HTR-8/SVneo (cell line): ENCODE measurements around the gene ZFYVE21.

Experiments
- DNase-seq: peaks from one replicate; pipeline ENCODE4 v3.0.0; 2011; ENCODE audit warnings: low spot score, mixed read lengths; ENCODE audit not compliant: insufficient read length
- FAIRE-seq: peaks from 2 replicates; lab custom pipeline; 2011; peaks lifted over from hg19 to GRCh38; lab: Jason Lieb, UNC

The ZFYVE21 gene

DNA sequence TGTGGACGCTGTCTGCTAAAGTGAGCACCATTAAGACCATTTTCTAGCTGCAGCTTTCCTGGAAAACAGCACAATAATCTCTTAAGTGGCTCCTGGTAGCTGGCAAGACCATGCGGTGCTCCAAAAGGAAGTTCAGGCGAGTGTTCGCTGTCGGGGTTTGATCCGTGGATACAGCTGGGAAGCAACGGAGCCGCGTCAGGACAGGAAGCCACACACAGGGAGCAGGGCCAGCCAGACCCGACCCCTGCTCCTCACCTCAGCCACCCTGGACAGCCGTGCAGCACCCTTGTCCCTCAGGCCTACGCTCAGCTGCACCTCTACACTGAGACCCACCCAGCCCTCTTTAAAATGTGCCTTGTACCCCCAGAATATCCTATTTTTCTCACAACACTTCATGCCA lies 19.4 kb downstream of the ZFYVE21 start:
- no peak for DNase-seq
- FAIRE-seq: no peak

DNA sequence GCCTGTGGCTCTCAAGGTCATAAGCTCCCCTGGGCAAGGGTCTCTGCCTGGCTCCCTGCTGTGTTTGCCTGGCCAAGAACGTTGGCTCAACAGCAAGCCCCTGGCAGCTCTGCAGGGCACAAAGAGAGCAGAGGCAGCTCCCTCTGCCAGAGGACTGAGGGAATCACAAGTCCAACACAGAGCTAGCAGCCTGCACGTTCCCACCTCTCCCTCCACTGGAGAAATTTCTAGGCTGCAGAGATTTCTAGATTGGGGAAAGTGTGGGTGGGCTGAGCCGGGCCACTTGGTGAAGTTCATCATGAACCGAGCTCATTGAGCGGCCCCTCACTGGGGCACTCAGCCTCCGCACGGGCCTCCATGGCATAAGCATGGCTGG lies 19.8 kb downstream of the ZFYVE21 start:
- FAIRE-seq (no peak), DNase-seq (no peak)

DNA sequence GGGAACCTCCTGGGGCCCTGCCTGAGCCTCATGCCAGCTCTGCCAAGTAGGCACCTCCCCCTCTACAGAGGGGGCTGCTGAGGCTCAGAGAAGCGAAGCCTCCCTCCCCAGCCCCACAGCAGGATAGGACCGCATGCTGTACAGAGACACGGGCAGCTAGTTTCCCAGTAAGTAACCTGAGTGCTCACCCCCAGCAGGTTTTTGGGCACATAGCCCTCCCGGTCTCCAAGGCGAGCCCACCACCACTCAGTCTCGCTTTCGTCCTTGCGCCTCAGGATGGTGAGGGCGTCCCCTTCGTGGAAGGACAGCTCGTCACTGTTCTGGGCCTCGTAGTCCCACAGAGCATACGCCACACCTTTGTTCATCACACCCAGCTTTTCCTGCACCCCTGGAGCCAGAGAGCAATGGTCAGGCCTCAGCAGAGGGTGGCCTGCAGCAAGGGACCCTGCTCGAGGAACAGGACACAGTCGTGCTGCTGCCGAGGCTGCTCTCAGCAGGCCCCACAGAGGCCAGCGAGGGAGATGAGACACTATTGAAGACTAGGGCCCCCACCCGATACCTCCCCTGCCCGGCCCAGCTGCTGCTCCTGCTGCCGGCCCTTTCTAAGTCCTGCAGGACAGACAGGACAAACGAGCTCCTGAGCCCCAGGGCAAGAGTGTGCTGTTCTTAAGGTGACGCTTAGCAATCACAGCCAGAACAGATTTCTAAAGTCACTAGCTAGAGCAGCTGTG lies 20.4 kb downstream of the ZFYVE21 start:
- DNase-seq: no peak
- no peak for FAIRE-seq

DNA sequence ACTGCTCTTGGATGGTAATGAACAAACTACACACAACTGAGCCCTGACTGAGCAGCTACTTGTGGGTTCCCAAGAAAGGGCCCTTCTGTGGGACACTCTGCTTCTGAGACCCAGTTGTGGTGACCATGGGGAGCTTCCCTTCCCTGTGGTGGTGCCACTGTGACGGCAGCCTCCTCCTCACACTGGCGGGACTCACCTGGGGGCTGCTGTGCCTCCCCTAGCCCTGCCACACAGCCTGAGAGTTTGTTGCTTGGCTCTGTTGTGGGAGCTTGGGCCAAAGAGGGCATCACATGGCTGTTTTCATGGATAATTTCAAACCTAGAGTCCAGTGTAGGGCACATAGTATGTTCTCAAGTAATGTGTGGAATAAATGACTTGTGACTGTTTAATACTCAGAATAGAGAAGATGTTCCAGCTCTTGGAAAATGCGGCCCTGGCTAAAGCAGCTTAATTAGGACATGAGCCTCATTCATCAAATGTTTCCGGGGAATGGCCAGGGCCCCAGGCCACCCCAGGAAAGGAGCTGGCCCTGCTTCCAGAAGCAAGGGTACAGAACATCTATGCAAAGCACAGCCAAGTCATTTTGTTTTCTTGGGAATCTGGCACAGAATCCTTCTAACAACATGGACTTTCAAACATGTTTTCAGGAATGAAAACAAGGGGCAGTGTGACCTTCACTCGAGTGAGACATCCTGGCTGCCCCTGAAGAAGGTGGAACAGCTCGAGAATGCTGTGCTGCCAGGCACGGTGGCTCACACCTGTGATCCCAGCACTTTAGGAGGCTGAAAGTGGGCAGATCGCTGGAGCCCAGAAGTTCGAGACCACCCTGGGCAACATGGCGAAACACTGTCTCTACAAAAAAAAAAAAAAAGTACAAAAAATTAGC lies 21.2 kb downstream of the ZFYVE21 start:
- no peak for FAIRE-seq
- DNase-seq: no peak

DNA sequence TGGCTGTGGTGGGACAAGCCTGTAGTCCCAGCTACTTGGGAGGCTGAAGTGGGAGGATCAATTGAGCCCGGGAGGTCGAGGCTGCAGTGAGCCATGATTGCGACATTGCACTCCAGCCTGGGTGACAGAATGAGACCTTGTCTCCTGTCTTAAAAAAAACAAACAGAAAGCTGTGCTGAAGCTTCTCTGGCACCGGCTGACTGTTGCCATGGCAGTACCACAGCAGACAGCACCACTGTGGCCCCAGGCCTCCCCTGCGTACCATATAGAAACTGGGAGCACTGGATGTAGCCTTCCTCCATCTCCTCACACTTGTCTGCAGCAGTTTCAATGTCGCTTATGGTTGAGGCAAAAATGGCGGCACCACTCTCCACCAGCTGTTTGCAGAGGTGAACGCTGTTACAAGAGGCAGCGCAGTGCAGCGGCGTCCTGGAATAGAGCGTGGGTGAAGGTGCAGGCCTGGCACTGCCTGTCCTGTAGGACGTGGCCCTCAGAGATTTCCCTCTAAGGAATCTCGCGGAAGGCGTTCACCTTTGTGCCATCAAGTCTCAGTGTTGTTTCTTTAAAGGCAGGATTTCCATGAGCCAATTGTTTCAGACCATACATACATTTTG lies 21.9 kb downstream of the ZFYVE21 start:
- no peak for DNase-seq

DNA sequence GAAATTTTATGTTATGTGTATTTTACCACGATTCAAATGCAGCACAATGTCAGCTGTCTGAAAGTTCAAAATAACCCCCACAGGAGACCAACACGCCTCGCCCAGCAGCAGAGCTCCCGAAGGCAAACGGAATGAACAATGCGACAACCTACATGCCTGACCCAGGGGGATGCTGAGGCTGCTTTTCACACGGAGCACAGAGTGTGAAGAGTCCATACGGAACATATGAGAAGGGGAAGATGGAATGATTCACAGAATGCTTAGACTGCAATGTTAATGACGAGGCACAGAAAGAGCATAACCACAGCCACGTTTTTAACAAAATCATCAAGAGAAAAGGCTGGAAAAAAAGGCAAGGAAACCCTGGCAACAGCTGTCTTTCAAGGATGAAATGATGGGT lies 22.6 kb downstream of the ZFYVE21 start:
- no peak for DNase-seq
- no peak for FAIRE-seq

More for the DNA sequence above, 21.9 kb downstream of the ZFYVE21 start:
- no peak for FAIRE-seq

- DNase-seq: no peak
These were observed 23.3 kb downstream of the ZFYVE21 start for GRCh38 chr14:103738701-103739451.

GRCh38 chr14:103739466-103739792 lies 23.8 kb downstream of the ZFYVE21 start:
- no peak for FAIRE-seq

More at GRCh38 chr14:103738701-103739451, 23.3 kb downstream of the ZFYVE21 start:
- no peak for FAIRE-seq

GRCh38 chr14:103739793-103740501 lies 24.3 kb downstream of the ZFYVE21 start:
- FAIRE-seq: no peak
- no peak for DNase-seq

More at GRCh38 chr14:103739466-103739792, 23.8 kb downstream of the ZFYVE21 start:
- DNase-seq: no peak

GRCh38 chr14:103740991-103741689 lies 25.5 kb downstream of the ZFYVE21 start:
- DNase-seq: no peak
- FAIRE-seq: no peak

GRCh38 chr14:103741876-103742275 lies 26.3 kb downstream of the ZFYVE21 start:
- DNase-seq (no peak), FAIRE-seq (no peak)

DNA sequence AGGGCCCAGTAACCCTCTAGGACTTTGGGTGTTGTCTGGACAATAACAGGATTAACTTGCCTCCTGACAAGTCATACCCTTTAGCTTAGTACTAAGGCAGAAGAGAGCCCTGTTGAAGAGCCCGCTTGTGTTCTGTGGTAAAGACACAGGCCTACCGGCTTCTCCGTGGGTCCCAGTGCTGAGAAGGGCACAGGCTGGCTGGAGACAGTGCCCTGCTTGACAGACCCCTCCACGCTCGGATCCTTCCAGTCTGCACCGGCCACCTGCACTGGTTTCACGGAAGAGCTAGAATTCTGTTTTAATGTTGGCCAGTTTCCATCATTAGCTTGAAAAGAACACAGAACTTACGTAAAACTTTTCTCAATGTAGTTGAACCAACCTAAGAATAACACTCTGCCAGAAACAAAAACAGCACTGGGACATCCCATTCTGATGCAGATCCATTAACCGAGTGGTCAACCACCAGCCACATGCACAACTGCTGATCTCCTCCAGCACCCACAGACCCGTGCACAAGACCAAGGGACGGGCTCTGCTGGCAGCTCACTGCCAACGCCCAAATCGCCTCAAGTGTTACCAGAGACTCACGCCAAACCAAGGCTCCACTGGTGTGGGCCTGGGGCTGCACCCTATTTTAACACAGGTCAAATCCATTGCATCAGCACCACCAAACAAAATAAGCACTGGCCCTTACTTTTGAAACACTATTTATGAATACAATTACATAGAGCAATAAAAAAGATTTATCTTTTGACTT lies 27.1 kb downstream of the ZFYVE21 start:
- no peak for DNase-seq
- FAIRE-seq: no peak

DNA sequence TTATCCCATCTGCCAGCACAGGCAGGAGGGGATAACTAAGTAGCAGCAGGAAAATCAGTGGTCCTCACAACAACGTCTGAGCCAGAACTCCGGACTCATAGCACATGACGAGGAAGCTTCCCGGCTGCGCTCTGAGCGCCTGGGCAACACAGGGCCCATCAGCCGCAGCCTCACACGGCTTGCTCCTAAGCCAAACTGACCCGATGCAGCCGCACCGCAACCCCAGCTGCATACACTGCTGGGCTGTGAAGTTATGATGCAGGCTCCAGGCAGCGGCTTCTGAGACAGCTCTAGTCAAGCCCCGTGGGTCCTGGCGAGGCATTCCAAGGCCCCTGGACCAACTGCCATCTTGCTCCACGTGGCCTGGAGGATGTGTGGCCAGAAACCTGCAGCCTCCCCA lies 28.1 kb downstream of the ZFYVE21 start:
- DNase-seq (no peak), FAIRE-seq (no peak)

DNA sequence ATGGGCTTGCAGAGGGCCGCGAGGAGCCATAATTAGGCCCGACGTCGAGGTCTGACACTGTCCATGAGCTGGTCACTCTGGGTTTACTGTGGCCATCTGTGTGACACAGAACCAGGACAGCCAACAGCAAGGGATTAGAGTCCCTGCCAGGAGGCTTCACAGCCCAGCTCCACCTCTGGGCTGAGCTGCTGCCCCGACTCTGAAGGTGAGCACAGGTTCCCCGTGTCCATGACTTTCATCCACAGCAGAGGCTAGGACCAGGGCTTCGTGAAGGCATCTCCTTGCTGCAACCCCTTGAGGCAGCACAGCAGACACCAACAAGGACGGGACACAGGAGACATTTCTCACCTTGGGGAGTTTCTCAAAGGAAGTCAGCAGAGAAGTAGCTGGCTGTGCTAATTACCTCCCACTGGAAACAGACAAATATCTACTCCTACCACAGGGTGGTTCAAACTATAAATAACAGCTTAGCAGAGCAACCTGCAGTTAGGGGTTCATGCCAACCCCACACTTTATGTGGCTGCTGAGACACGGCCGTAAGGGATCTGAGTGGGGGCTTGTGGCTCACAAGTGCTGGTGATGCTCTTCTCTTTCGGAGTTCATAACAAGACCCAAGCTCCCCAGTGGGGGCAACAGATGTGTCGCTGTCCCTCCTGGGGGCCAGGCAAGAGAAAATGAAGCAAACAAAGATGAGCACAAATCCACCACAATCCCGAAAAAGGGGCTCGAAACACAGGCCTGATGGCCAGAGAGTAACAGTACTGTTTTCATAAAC lies 29.2 kb downstream of the ZFYVE21 start:
- FAIRE-seq (no peak), DNase-seq (no peak)

- DNase-seq (no peak), FAIRE-seq (no peak)
These were observed 29.8 kb downstream of the ZFYVE21 start for GRCh38 chr14:103745424-103745823.

GRCh38 chr14:103746701-103747100 lies 31.1 kb downstream of the ZFYVE21 start:
- no peak for FAIRE-seq
- no peak for DNase-seq

GRCh38 chr14:103748534-103748857 lies 32.9 kb downstream of the ZFYVE21 start:
- DNase-seq: no peak
- no peak for FAIRE-seq

- FAIRE-seq: no peak
- DNase-seq: no peak
These were observed 33.8 kb downstream of the ZFYVE21 start for GRCh38 chr14:103749452-103749851.
